Brain pericyte (primary cell): ENCODE measurements around the gene POMT2.
A peak's percentile ranks its signal among the peaks of the same experiment; 100 is the strongest.
"Not testable (repeated sequence)": the region's sequence is repeated elsewhere in the genome, so short reads cannot be mapped to it uniquely, and the experiment has no call there.

Source experiments
- DNase-seq: peaks from one replicate; pipeline ENCODE4 v3.0.0-alpha.2; 2012; ENCODE audit warnings: low read depth, low spot score

The POMT2 gene, protein sequence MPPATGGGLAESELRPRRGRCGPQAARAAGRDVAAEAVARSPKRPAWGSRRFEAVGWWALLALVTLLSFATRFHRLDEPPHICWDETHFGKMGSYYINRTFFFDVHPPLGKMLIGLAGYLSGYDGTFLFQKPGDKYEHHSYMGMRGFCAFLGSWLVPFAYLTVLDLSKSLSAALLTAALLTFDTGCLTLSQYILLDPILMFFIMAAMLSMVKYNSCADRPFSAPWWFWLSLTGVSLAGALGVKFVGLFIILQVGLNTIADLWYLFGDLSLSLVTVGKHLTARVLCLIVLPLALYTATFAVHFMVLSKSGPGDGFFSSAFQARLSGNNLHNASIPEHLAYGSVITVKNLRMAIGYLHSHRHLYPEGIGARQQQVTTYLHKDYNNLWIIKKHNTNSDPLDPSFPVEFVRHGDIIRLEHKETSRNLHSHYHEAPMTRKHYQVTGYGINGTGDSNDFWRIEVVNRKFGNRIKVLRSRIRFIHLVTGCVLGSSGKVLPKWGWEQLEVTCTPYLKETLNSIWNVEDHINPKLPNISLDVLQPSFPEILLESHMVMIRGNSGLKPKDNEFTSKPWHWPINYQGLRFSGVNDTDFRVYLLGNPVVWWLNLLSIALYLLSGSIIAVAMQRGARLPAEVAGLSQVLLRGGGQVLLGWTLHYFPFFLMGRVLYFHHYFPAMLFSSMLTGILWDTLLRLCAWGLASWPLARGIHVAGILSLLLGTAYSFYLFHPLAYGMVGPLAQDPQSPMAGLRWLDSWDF

DNA sequence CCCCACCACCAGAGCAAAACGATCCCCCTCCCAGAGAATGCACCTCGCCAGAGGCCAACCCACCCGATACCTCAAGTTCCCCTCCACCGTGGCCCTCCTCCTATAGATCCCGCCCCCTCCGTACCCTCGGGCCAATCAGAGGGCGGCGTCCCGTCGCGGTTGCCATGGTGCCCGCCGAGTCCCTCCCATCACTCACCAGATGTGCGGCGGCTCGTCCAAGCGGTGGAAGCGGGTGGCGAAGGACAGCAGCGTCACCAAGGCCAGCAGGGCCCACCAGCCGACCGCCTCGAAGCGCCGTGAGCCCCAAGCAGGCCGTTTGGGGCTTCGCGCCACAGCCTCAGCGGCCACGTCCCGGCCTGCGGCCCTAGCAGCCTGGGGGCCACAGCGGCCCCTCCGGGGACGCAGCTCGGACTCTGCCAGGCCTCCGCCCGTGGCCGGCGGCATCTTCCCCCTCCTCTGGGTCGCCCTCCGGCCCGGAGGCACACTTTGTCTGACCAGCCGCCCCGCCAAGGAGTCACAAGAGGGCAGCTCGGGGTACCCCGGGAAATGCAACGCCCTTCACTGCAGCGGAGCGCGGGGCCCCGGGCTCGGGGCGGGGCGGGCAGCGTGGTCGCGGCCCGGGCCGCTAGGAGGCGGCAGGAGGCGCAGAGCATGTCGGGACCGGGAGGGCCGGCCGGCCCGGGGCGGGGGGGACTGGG lies at the start of gene POMT2:
Gene POMT2 (minus strand): TSS at position 646 of the 698 bp plus-strand sequence. CDS start 202 bp downstream, at position 444.
- peak; percentile 72 for DNase-seq

DNA sequence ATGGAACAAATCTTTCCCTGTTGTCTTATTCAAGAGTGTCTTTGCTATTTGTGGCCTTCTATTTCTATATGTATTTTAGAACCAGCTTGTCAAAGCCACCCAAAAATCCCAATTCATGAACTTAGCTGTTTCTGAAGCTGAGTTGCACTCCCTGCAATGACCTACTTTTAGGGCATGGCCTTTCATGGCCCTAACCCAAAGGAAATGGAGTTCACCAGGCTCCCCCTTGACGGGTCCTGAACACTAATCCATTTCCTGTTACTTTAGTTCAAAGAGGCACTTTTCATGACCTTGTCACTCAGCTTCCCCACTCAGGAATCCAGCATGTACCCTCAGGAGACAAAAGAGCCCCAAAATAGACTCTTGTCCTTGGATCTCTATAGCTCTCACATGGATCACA lies 48.6 kb upstream of the POMT2 start:
- no peak for DNase-seq

DNA sequence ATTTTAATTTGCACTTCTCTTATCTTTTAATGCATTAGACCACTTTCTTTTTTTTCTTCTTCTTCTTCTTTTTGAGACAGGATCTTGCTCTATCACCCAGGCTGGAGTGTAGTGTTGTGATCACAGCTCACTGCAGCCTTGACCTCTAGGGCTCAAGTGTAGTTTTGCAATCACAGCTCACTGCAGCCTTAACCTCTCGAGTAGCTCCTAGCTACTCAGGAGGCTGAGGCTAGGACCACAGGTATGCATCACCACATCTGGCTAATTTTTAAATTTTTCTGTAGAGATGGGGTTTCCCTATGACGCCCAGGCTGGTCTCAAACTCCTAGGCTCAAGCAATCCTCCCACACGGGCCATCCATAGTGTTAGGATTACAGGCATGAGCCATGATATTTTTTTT lies 43.5 kb upstream of the POMT2 start:
- no peak for DNase-seq

DNA sequence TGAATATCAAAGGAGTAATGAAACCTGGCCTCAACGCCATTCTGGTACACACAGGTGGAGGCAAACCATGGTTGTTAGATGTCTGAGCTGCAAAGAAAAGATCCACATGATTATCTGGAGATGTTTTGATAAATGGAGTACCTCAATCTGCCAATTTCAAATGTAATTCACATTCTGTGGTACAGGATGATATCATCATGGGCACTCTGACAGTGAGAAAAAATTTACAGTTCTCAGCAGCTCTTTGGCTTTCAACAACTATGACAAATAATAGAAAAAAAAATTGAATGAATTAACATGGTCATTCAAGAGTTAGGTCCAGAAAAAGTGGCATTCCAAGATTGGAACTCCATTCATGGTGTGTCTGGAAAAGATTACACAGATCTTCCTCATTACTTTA lies 38.9 kb upstream of the POMT2 start:
- DNase-seq: no peak

DNA sequence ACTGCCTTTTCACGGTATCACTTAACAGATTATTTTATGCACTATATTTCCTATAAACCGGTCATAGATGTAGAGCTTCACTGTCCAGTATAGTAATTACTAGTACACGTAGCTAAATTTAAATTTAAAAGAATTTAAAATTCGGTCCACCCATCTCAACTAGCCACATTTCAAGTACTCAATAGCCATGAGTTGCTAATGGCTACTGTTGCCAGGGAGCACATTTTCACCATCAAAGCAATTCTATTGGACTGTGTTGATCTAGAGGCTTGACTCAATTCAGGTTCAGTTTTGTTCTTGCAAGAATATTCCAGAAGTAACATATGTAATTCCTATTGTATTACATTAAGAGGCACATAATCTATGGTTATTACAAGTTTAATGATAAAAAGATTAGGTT lies 36.2 kb upstream of the POMT2 start:
- DNase-seq: no peak

DNA sequence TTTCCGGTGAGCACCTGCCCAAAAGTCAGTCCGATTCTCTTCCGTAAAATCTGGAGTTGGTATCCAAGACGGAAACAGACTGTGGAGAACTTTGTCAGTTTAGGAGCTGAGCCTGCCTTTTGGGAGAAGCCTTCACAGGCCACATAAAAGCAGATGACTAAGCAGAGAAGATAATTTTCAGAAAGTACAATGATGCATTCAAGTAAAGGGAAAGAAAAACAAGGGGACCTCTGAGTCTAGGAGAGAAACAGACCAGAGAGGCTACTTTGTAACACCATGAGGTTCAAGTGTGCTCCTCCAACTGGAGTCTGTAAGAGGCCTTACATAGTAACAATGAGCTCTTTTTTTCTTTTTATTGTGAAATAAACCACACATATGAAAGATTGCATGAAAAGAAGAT lies 35.1 kb upstream of the POMT2 start:
- DNase-seq: no peak

DNA sequence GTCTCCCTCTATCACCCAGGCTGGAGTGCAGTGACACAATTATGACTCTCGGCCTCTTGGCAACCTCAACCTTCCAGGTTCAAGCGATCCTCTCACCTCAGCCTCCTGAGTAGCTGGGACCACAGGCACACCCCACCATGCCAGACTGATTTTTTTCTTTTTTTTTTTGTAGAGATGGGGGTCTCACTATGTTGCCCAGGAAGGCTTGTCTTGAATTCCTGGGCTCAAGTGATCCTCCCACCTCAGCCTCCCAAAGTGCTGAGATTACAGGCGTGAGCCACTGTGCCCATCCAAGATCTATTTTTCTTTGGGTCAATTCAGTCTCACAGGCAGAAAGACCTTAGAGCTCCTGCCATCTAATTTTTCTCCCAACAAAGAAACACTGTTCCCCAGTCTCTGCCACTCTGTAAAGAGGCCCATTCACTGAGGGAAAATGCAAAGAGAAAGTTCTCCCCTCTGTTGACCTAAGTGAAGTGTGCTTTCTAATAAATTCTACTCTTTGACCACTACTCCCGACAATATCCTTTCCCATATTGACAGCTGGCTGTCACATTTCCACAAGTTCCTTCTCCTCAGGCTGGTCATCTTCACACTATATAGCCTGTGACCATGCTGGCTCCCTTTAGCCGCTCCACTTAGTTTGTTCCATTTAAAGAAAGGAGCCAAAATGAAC lies 32.9 kb upstream of the POMT2 start:
- DNase-seq: no peak

DNA sequence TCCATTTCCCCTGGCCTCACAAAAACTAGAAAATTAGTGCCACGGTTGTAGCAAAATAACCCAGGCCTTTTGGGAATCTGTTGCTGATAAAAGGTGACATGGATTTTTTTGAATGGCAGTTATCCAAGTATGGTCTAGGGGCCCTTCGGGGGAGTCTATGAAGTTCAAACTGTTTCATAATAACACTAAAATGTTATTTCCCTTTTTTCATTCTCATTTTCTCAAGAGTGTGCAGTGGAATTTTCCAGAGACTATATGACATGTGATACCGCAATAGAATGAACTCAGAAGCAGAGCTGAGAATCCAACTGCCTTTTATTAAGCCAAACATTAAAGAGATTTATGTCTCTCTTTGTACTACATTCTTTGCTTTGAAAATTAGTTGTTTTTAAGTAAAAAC lies 27.1 kb upstream of the POMT2 start:
- no peak for DNase-seq

DNA sequence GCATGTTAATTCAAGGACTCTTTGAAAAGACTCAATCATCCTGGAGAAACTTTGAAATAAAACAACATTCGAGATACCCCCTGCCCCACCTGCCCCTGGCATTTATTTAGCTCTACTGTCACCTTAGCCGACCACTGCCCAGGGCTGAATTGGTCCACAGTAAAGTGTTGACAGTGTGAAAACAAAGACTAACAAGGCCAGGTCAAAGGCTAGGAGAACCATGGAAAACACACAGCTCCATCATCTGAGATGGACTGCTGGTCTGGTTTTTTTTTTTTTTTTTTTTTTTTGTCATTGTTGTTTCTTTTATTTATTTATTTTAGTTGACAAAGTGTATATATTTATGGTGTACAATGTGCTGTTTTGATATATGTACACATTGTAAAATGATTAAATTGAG lies 25.8 kb upstream of the POMT2 start:
- DNase-seq: no peak

DNA sequence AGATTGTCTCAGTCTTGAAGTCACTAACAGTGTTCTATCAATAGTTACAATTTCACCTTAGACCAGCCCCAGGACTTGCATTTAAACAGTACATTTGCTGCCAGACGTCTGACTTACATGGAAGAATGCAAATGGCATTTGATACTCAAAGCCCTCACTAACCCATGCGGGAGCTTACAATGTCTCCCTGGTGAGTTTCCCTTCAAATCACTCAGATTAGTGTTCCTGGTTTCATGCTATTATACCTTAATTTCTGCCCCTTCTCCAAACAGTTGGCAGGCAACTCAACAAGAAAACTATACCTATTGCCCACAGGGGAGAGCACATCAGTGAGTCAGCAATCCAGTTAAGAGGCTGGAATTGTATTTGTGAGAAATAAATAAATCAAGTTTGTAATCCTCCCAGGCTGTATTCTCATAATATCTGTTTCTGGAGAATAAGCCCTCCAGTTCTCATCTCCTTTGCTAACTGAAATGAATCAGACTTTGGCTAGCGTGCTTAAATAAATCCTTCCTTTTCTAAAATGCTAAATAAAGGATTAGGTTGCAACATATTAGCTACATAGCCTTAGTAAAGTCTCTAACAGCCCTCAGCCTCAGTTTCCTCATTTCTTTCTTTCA lies 23.8 kb upstream of the POMT2 start:
- no peak for DNase-seq

DNA sequence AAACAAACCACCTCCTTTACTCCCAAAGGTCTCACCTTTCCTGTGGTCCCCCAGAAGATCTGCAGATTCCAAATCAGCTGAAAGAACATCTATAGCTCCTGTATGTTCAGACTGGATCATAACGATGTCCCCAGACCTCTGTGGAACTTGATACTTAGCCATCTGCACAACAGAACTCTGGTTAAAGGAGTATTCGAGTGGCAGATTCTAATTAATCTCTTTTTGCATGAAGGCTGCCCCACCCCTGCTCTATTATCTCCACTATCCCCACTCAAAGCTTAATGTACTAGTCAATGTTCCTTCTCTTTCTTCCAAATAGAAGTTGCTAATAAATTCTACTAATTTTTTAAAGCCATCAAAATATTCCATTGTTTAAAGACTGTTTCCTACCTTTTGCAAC lies 23.0 kb upstream of the POMT2 start:
- no peak for DNase-seq

DNA sequence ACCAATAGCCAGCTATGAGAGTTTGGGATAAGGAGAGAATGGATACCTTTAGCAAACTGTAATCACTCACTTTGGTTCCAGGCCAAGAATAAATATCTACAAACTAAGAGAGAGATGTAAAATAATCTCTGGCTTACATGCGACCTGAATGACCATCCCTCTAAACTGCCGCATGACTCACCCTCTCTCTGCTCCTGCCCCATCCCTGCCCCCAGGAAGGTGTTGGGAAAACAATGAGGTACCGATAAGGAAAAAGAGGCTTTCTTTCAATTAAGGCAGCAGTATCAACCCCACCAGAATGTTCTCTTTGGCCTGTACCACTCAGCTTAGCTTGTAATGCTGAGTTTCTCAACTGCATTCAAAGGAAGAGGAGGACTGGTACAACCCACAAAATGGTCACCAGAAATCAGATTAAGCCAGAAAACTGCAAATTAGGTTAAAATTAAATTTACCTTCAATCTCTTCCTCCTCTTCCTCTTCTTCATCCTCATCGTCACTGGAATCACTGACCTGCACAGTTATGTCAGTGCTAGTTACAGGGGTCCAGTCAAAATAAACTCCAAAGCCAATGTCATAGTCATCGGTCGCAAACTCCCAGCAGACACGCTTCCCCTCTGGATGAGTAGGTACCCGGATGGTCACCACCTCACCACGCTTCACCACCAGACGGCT lies 22.2 kb upstream of the POMT2 start:
- DNase-seq: no peak

DNA sequence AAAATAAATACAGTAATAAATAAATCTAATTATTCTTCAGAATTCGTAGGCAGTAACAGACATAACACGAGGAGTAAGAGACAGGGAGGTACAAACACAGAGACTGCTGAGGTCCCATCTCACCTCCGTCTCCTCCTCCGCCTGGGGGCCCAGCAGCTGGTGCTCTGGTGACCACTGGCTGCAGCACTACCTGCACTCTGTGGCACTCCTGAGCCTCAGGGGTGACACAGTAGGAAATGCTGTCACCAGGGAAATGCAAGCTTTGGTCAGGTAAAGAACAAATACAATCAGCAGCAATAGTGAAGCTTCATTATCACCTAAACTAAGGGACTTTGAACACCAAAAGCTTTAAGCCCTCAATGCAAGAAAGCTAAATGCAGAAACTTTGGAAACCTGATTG lies 19.7 kb upstream of the POMT2 start:
- no peak for DNase-seq

DNA sequence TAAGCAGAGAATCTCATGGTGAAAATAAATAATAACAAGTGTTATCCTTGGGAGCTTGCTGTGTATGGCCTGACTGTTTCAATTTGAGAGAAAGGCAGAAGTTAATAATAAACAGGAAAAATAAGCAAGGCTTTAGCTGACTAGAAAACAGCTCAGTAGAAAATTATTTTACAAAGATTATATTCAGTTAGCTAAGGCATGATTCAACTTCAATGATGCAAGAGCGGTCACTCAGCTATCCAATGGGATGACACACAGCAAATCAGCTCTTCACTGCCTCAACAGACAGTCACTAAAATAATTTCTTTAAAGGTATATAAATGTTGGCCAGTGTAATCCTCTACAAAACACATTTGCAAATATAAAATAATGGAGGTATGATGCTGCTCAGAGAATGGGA lies 18.7 kb upstream of the POMT2 start:
- DNase-seq: no peak

DNA sequence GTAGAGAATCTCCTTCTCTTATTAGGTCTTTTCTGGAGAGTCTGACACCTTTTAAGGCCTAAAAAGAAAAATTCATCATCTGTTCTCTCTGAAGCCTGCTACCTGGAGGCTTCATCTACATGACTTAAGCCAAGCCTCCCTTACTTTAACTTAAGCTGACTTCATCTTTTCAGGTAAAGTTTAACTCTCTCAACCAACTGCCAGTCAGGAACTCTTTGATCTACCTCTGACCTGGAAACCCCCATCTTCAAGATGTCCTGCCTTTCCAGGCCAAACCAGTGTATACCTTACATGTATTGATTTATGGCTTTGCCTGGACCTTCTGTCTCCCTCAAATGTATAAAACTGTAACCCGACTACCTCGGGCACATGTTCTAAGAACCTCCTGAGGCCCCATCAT lies 17.6 kb upstream of the POMT2 start:
- DNase-seq: no peak

DNA sequence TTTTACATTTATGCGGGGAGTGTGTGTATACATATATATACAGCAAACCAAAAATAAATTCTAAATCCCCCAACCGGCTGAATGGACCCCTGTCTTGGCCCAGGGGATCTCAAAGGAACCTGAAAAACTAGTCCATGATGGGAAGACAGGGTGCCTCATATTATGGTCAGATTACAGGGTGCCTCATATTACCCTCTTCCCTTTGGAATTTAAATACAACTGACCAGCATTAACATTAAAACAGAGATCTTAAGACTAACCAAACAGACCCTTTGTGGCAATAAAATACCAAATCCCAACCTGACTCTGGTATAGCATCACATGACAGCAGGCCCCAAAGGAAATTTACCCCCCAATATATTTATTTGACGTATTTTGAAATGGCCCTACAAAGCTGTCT lies 17.2 kb upstream of the POMT2 start:
- no peak for DNase-seq

DNA sequence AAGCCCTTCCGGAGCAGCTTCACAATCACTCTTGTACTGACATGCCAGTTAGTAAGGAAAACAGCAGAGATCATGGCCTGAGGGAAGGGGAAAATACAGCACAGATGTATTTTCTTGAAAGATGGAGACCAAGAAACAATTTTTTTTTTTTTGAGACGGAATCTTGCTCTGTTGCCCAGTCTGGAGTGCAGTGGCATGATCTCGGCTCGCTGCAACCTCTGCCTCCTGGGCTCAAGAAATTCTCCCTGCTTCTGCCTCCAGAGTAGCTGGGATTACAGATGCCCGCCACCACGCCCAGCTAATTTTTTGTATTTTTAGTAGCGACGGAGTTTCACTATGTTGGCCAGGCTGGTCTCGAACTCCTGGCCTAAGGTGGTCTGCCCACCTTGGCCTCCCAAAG lies 16.6 kb upstream of the POMT2 start:
- not testable (repeated sequence) for DNase-seq

DNA sequence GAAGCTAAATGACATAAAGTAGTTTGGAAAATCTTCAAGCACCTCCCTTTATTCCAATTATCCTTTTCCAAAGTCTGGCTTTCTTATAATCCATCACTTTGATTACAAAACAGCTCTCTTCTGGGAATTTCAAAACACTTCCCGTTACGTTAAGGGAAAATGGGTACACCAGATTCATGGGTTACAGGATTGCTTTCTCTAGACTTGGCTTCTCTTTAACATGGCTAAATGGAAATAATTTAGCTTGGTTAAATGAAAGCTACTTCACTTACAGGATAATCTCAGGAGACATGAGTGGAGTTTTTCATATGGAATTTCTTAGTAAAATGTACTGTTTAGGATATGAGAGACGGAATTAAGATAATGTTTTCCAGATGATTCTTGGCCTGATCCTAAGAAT lies 14.9 kb upstream of the POMT2 start:
- DNase-seq: no peak

DNA sequence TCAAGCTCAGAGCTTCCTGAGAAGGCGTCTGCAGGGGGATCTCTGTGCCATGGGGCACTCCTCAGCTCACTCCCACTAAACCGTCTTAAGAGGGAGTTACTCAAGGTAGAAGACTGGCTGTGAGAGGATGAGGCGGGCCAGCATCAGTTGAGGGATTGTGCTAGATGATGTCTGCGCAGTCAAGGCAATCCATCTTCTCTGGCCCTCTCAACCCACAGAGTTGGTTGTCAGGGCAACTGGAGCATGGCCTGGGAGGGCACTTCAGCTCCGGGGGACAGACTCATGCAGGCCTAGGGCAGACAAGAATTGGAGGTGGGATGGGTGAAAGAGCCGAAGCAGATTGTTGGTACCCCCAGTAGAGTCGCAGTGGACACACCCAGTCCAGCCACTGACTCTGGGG lies 9.2 kb upstream of the POMT2 start:
- DNase-seq: no peak

DNA sequence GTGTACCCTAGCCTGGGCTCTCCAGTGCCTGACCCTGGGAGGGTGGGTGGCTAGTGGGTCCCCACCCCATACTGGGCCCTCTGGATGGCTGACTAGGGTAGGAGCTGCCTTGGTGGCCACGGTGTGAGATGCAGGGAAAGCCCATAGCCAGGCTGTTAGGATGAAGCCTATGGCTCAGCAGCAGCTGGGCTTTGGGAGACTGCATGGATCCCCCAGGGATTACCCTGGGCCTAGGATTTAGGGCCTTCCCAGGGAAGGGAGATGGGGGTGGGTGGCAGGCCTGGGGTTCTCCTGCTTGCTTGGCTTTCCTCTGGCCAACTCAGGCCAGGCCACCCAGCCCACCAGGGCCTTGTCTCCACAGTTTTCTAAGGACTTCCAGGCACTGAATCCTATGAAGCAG lies 6.4 kb upstream of the POMT2 start:
- DNase-seq: no peak

DNA sequence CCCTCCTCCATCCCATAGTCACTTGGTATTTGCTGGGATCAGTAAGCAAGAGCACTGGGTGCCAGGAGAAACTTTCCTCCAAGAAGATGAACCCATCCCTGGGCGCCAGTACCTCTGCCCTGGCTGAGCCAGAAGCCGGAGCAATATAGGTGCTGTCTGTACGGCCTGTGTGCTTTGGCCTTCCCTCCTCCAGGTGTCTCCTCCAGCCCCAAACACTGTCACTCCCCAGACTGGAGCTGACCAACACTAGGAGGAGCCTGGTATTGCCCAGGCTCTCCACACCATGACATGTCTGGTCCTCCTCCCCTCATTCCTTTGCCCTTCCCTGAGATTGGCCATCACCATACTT lies 5.0 kb upstream of the POMT2 start:
- DNase-seq: no peak
